NK-92 (cell line): ENCODE data around the gene PCK1.

ENCODE experiments used
- DNase-seq: peaks from one replicate; lab custom pipeline; 2025; ENCODE audit not compliant: unreplicated experiment; lab: John Stamatoyannopoulos, UW

PCK1 gene

DNA sequence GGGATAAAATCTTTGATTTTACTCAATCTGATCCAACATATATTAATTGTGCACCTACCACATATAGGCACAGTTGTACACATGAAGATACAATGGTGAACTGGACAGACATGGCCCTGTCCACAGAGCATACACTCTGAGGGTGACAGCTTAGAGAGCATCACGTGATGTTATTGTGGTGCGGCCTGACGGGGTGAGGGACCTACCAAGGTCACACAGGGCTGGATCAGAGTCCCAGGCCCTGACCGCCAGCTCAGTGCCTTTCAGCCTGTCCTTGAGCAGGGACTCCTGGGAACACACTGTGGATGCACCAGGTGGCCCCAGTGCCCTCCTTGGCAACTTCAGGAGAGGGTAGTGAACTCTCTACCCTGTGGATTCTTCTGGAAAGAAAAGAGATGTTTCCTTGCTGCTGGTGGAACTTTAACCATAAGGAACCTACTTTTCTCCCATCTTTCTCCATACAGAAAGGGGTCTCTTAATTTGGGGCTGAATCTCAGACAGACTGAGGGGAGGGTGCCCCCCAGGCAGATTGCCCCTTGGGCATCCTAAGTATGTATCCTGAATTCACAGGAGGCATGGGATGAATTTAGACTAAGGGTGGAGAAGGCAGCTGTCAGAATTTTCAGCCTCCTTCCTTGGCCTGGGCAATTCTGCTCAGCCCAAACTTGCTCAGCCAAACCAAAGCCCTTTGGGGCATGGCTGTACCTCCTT, 26.5 kb downstream of the PCK1 start:
- no peak for DNase-seq

DNA sequence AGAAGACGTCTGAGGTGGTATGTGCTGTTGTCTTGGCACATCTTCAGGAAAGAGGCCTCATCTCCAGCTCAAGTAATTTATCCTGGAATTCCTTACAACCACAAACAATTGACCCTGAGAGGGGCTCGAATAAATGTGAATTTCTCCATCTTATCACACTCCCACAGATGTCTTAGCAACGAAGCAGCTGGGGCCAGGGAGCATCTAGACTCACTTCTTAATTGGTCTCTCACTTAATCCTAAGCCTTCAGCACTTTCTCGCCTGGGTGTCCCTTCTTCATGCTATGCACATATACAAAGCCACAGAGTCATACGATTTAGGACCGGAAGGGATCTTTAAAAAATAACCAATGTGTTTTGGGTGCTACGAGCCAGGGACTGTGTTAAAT, 27.1 kb downstream of the PCK1 start:
- no peak for DNase-seq

DNA sequence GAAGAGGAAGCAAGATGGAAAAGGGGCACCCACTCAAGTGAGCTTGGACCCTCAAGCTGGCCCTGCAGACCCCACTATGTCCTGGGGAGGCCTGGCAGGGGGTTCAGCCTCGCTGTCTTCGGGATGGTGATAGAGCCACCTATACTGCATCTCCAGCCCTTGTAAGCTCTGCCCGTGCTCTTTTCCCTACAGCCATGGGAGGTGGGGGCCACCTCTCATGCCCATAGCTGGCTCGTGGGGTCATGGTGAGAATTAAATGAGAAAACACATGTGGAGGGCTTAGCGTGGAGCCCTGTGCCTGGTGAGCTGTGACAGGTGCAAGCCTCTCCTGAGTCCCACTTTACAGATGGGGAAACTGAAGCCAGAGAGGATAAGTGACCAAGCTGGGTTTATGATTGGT, 27.7 kb downstream of the PCK1 start:
- no peak for DNase-seq

DNA sequence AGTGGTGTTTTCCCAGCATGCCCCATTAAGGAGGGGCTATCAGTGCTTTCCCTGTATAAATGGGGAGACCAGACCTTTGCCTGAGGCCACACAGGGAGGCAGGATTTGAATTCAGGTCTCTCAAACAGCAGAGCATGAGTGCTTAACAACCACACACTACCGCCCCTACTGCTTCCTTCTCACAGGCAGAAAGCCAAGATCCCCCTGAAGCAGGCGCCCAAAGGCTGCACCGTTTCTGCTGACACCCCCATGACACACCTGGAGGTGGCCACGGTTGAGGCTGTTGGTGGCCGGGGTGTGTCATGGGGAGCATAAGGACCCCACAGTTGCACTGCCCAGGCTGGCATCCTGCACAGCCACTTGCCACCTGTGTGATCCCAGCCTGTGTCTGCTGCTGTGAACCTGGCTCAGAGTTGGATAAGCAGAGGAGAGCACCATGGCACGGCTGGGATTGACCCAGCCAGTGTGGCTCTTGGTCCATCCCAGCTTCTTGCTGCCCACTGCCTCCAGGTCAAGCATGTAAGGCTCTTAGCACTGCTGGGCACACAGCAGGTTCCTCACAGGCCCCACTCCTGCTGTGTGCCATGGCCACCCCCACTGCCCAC, 28.3 kb downstream of the PCK1 start:
- DNase-seq, result no peak

DNA sequence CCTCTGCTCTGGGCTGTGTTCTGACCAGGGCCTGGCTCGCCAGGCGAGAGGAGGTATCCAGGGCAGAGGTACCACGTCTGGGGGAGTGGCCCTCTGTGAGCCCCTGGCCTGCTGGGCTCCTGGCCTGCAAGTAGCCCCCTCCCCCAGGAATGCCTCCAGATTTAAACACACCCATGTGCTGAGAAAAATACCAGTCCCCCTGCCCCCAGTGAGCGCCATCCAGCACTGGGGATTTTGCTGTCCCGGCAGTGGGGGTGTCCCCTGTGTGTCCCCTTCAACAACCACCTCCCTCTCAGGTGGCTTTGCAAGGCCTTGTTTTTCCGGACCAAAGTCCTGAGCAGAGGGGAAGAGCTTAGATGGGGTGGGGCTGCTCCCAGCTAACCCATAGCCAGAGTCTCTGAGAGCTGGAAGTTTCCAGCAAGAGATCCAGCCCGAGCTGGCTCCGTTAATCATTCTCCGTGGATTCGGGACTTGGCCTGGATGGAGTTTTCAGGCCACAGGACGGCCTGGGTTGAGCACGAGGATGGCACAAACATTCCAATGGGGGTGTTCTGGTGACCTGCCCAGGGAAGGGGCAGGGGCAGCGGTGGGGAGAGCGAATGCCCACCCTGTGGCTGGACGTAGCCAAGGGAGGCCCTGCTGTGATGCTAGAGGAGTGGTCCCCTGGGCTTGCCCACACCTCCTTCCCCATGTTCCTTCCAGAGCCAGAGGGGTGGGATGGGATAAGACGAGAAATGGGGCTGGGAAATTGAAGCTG, 29.0 kb downstream of the PCK1 start:
- no peak for DNase-seq

DNA sequence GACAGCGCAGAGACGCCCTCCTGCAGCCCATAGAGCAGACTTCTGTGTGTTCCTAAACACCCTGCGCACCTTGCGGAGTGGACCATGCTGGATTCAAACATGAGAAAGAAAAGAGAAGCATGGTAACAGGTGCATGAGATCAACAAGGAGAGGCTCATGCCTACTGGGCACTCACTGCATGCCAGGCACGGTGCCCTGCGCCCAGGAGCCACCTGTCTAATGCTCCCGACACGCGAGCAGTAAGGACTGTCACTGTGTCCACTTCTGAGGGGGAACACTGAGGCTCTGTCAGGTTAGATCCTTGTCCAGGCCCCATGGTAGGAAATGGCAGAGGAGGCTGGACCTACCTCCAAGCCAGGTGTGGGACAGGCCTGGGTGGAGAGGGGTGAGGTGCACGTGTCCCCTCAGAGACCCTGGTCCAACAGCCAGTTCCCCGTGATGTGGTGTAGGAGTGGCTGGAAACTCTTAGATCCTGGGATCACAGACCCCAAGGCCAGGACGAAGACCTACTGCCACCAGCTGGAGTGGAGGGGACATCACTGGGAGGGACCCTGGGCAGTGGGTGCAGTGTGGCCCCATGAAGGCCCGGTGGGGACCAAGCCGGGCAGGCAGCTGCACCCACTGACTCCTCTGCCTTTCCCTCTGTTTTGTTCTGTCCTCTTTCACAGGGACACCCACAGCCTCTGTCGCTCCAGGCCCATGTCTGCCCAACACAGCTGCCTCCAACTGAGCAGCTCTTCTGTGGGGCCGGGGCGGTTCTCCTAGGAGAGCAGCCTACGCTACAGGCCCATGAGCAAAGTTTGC, 29.8 kb downstream of the PCK1 start:
- no peak for DNase-seq

DNA sequence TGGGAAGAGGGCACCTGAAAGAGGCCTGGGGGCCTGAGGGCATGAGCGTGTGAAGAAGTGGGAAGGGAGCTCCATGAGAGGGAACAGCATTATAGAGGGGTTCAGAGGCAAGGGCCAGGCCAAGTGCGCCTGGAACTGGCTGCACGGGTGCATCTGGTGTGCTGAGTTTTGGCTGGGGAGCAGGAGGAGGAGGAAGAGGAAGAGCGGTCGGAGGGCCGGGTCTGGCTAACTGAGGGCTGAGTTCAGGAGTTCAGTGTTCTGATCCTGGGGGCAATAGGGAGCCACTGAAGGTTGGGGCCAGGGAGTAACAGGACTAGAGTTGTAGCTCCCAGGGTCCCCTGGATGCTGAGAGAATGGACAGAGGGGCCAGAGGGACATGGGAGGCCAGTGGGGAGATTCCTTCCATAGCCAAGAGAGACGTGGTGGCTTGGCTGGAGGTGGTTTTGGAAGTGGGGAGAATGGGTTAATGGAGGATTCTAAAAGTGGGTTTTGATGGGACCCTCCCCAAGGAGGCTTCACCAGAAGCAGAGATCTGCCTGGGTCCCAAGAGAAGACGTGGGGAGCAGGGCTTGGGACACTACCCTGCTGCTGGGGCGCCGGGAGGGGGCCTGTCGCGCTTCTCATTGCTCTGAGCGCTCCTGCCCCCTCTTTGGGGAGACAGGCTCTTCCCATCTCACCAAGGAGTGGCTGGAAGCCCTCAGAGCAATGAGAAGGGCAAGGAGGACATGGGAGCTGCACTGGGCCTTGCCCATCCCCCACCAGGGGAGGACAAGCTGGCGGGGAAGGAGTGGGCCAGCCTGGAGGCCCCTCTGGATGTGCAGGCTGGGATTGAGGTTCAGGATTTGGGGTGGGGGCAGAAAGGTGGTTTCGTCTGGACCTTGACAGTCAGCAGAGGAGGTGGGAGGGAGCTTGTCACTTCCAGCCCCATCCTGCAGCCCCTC, 30.6 kb downstream of the PCK1 start:
- DNase-seq, result no peak

DNA sequence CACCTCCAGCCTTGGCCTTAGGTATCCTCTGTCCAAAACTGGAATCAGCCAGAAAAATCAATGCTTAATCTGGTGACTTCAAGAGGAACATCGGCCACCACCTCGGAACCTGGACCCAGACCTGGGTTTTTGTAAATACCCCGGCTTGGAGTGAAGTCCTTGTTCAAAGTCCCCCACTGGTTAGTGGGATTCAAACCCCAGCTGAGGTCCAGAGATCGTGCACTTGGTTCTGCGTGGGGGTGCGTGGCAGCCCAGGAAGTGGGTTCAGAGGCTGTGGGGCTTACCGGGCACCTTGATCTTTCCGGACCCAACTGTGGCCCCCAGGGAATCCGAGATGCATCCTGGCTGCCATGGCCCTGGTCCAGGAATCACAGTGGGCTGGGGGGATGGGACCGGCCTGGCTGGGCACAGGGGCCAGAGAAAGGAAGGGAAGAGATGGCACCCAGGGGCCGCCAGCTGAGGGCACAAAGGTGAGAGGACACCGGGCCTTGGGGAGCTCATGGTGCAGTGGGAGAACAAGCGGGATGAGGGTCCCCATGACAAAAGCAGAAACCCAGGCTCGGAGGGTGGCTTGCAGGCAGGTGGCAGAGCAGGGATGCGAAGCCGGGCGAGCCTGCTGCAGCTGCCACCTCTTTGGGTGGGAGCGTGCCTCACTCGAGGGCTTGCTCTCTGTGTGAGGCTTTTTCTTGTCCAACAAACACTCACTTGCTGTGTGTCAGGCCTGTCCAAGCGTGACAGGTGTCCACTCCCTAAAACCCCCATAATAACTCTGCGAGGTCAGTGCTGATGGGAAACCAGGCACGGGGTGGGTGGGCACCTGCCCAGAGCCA, 31.6 kb downstream of the PCK1 start:
- DNase-seq, result no peak

DNA sequence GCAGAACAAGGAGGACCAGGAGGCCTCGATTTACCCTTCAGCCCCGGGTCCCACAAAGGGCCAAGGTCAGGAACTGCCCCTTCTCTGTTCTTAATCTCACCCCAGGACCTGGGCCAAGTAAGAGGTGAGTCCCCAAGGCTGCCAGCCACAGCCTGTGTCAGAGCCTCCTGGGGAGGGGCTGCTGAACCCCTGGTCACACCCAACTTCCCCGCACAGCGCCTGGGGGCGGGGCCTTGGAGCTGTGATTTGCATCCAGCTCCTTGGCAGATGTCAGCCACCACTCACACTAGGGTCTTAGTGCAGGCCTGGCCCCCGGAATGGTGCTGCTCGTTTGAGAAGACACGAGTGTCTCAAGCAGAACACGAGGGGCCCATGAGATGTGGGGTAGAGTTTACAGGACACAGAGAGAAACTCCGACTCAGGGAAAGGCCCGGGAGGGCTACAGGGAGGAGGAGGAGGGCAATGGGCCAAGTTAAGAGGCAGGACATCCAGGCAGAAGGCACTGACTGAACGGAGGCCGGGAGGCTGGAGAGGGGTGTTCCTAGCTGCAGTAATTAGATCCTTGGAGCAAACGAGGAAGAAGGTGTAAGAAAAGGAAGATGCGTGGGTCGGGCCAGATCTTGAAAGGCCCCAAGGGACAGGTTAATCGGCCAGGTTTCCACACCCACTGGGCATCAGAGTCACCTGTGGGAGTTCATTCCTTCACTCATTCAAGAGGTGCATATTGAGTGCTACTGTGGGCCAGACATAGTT, 32.4 kb downstream of the PCK1 start:
- DNase-seq, result no peak

DNA sequence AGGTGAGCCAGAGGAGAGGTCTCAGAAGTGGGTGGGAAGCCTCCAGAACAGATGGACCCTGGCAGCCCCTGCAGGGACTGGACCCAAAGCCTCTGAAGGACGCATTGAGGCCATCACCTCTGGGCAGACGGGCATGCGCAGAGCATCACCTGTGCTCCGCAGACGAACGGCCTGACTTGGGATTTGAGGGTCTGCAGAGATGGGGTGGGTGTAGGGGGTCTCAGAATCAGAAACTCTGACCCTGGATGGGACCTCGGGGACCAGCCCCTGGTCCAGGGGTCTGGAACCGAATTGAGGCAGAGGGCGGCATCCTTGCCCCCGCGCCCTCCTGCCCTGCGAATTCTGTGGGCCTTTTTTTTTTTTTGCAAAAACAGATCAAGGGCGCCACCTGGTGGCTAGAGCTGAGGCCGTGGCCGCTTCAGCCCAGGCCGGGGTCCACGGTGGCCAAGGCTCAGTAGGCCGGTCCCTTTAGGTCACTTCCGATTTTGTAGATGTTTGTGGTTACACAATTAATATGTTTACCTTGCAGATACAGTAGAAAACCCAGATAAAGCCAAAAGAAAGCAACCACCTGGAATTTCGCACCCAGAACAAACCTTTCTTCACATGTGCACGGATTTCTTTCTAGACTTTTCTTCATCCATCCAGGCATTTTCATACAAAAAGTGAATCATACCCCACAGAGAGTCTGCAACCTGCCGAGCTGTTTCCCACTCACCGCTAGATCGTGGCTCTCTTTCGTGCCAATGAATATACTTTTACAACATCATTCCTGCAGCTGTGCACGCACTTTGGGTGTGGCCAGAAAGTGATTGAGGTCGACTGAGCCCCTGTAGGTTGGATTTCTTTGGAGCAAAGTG, 33.4 kb downstream of the PCK1 start:
- DNase-seq, result no peak

DNA sequence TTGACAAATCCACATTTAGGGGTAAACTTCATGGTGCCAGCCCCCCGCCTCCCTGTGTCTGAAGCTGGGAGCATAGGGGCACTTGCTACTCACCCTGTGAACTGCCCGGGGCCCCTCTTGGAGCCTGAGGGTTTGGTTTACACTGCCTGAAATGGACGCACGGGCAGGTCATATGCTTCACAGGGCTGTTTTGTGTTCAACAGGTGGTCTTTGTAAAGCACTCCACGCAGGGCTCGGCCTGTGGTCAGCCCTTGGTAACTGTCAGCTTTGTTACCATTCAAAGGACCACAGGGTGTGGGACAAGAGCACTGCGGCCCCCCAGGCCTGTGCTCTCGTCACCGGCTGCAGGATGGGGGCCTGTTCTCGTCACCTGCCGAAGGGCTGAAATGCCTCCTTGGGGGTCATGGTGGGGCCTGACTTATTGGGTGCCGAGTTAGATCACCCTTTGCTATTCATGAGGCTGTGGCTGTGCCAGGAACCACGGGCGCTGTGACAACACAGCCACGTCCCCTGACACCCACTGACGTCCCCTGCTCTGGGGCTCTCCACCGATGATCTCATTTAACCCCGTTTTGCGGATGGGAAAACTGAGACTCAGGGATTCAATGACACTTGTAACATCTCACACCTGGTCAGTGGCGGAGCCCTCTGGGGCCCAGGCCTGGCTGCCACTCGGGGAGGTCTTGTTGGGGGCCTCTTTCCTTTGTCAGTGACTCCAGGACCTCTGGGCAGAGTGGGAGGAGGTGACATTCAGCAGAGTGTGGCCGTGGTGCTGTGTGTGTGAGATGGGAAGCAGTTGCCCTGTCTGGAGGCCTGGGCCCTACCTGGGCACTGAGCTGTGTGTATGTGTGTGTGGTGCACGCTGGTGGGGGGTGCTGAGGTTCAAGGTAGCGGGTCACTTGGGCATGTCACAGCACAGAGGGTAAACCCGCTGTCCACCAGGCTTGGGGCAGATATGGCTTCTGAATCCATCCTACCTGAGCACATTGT, 34.4 kb downstream of the PCK1 start:
- no peak for DNase-seq

DNA sequence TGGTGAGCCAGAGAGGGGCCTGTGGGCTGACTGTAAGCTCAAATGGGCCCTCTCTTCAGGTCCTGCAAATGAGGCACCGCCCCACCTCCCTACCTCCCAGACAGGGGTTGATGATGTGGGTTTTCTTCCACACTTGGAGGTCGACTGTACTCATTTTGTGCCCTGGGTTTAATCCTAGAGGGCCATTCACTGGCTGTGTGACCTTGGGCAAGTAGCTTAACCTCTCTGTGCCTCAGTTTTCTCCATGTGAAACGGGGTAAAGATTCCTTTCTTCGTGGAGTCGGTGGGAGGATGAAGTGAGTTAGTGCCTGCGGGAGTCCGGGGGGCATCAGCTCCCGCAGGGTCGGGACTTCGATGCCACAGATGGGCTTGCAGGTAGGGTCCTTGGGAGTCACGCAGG, 35.4 kb downstream of the PCK1 start:
- no peak for DNase-seq

DNA sequence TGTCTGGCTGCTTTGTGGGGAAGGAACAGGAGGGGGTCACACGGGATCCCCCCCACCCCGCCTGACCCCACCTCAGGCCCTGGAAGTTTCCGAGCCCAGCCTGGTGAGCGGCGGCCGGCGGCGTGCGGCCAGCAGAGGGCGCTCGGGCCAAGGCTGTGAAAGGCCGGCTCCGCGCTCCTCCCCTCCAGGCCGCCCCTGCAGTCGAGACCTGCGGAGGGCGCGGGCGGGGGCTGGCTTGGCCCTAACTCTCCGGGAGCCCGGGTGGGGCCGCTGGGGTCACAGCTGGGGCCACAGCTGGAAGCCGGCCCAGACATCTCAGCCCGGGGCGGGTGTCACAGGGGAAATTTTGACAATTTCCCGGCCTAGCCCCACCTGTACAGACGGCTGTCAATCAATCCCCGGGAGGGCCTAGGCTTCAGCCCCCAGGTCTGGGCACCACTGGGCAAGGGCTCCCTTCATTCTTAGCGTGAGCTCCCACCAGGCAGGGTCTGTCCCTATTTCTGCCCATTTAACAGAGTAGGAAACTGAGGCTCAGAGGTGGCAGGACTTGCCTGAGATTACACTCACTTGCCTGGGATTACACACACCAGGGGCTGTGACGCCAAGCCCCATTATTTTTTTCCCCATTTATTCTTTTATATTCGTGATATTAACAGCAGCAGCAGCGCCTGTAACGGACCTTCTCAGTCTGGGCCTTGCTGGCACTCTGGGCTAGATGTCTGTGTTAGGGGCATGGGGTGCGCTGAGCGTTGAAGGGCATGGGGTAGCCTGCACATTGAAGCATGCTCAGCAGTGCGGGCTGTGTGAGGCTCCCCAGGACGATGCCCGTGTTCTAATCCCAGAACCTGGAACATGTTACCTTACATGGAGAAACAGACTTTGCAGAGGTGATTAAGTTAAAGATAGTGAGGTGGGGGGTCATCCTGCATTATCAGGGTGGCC, 36.4 kb downstream of the PCK1 start:
- DNase-seq, result no peak

DNA sequence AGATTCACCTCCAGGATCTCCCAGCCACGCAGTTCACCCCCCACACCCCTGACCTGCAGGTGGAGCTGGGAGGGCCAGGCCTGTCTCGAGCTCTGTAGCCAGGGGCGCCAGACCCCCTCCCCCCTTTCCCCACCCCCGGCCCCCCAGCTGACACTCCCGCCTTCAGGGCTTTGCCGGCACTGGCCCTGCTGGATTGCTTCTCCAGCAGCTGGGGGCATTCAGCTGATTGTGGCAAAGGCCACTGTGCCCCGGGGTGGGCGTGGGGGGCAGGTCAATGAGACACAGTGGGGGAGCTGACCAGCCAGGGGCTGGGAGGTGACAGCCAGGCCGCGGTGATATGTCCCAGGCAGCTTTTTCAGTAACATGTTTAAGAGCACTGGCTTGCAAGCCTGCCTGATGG, 37.1 kb downstream of the PCK1 start:
- no peak for DNase-seq

DNA sequence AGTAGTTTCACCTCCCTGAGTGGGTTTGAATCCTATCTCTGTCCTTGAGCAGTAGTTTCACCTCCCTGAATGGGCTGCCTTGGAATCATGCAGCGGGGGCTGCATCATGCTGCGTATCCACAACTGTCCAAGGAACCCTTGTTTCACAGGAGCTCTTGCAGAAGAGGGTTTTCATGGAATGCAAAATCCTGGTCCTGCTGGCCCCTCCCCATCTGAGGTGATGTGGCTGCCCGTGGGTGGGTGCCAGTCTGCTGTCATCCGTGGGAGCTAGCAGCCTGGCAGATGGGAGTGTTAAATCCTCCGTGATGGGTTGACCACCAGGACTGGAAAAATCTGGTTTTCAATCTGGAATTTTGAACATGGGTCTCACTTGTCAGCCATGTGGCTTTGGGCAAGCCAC, 37.6 kb downstream of the PCK1 start:
- no peak for DNase-seq
